HL-60 (cell line): ENCODE measurements around the gene ATP6V0D1.

Experiments
- DNase-seq, 2 experiments: peaks; one replicate each; pipeline ENCODE4 v3.0.0-alpha.2; 2010 to 2020; ENCODE audit warnings: low read depth in 1 of 2, low spot score in 1 of 2
- H3K27ac ChIP-seq: fragments of 250-450 bp; sonication (Bioruptor Pico); replicated peaks from 2 replicates; pipeline ENCODE4 v1.5.1; 2020; ENCODE audit warnings: mild to moderate bottlenecking, moderate library complexity
- H3K27me3 ChIP-seq: fragments of 250-450 bp; sonication (Bioruptor Pico); 2 replicates; pipeline ENCODE4 v1.5.1; 2021; ENCODE audit warnings: mild to moderate bottlenecking, moderate library complexity; ENCODE audit not compliant: insufficient read depth, poor library complexity, severe bottlenecking
- H3K4me3 ChIP-seq: replicated peaks from 2 replicates; pipeline ENCODE4 v1.5.1; 2011; ENCODE audit warnings: mild to moderate bottlenecking, control low read depth, low read length; ENCODE audit not compliant: insufficient read depth
- CTCF ChIP-seq: IDR thresholded peaks from one replicate; pipeline ENCODE4 v1.5.1; 2011; ENCODE audit warnings: low read length, control low read depth, inconsistent platforms; ENCODE audit not compliant: insufficient read depth
- GABPA ChIP-seq: IDR thresholded peaks from 2 replicates; pipeline ENCODE4 v1.6.1; 2012; ENCODE audit warnings: low read depth
- POLR2AphosphoS5 ChIP-seq: IDR thresholded peaks from 2 replicates; pipeline ENCODE4 v1.6.1; 2012; ENCODE audit warnings: low read depth
- SPI1 ChIP-seq: IDR thresholded peaks from 2 replicates; pipeline ENCODE4 v1.6.1; 2012; ENCODE audit warnings: low read depth, mild to moderate bottlenecking, borderline replicate concordance
- TF ChIP-seq, protein P1 (sequence below): IDR thresholded peaks from 2 replicates; pipeline ENCODE4 v1.6.1; 2012; ENCODE audit warnings: low read depth; ENCODE audit not compliant: insufficient replicate concordance

ATP6V0D1 gene

DNA sequence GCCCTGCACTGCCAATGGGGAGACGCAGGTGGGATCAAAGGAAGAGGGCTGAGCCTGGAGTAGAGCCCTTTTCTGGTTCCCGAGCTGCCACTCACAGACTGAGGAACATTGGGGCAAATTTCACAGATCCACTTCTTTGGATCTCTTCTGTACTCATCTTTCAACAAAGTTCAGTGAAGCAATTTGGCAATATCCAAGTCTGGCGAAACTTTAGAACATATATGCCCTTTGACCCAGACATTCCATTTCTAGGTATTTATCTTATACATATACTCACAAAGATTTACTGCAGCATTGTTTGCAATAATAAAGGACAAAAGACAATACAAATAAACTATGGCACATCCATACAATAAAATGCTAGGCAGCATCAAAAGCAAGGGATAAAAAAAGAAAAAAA, 69.6 kb downstream of the ATP6V0D1 start:
- Histone ChIP-seq H3K27me3 (peaks cover 5% of the 10 kb centered on the region), H3K4me3 (no peak overlapping the region)
- DNase-seq = no peak

DNA sequence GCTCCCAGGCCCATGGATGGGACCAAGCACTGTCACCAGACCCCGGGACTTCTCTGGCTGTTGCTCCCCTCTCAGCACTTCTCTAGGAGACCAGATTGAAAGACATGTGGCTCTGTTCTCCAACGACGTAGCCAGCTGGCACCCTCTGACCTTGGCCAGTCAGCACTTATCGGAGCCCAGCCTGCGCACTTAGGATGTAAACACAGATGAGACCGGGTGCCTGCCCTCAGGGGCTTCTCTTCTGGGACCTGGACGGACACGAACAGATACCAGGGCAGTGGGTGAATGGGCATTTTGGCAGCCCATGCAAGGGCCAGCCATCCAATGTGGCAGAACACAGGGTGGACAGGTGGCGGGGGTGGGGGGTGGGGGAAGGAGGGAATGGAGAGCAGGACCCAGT, 71.3 kb downstream of the ATP6V0D1 start:
- TF ChIP-seq GABPA = no peak

More for the DNA sequence above, 69.6 kb downstream of the ATP6V0D1 start:
- TF ChIP-seq CTCF = no peak
- no peak for TF ChIP-seq GABPA
- TF ChIP-seq, protein P1, sequence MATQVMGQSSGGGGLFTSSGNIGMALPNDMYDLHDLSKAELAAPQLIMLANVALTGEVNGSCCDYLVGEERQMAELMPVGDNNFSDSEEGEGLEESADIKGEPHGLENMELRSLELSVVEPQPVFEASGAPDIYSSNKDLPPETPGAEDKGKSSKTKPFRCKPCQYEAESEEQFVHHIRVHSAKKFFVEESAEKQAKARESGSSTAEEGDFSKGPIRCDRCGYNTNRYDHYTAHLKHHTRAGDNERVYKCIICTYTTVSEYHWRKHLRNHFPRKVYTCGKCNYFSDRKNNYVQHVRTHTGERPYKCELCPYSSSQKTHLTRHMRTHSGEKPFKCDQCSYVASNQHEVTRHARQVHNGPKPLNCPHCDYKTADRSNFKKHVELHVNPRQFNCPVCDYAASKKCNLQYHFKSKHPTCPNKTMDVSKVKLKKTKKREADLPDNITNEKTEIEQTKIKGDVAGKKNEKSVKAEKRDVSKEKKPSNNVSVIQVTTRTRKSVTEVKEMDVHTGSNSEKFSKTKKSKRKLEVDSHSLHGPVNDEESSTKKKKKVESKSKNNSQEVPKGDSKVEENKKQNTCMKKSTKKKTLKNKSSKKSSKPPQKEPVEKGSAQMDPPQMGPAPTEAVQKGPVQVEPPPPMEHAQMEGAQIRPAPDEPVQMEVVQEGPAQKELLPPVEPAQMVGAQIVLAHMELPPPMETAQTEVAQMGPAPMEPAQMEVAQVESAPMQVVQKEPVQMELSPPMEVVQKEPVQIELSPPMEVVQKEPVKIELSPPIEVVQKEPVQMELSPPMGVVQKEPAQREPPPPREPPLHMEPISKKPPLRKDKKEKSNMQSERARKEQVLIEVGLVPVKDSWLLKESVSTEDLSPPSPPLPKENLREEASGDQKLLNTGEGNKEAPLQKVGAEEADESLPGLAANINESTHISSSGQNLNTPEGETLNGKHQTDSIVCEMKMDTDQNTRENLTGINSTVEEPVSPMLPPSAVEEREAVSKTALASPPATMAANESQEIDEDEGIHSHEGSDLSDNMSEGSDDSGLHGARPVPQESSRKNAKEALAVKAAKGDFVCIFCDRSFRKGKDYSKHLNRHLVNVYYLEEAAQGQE = no peak
- TF ChIP-seq SPI1 = no peak
- no peak for TF ChIP-seq POLR2AphosphoS5
- no peak overlapping the region for H3K27ac ChIP-seq

GRCh38 chr16:67407788-67408452, 73.0 kb downstream of the ATP6V0D1 start:
- Histone ChIP-seq H3K27me3 (no peaks in the 10 kb centered on the region), H3K27ac (no peak overlapping the region), H3K4me3 (no peak overlapping the region)
- DNase-seq = no peak
- TF ChIP-seq GABPA (no peak), POLR2AphosphoS5 (no peak), CTCF (no peak), SPI1 (no peak)
- TF ChIP-seq, protein P1 = no peak

More for the DNA sequence above, 71.3 kb downstream of the ATP6V0D1 start:
- Histone ChIP-seq H3K27ac (no peak overlapping the region), H3K4me3 (no peak overlapping the region), H3K27me3 (no peaks in the 10 kb centered on the region)
- no peak for DNase-seq

DNA sequence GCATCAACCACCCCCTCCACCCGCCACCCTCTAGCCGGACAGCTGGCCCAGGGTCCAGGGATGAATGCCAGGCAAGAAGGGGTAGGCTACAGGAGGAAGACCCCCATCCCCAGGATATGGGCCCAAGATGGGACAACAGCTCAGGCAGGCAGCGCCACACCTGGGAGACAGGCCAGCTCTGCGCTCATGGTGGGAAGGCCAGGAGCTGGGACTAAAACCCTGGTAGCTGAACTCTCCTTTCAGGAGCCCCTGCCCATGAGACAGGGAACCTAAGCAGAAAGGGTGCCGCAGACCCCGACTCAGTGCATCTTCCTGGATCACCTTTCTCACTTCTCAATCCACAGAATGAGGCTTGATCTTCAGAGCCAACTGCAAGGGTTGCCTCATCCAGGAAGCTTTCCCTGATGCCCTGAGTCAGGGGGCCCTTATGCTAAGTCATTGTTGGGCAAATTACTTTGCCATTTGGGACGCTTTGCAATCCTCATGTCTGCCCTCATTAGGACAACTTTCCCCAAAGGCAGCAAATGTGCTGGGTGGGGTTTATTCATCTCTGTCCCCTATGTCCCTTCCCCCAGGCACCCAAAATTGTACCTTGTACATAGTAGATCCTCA, 73.7 kb downstream of the ATP6V0D1 start:
- H3K27ac ChIP-seq = no peak overlapping the region
- no peak for DNase-seq
- no peak overlapping the region for H3K4me3 ChIP-seq
- H3K27me3 ChIP-seq = no peaks in the 10 kb centered on the region
- TF ChIP-seq SPI1 (no peak), CTCF (no peak), GABPA (no peak), POLR2AphosphoS5 (no peak)
- TF ChIP-seq, protein P1 = no peak
